ENCODE results near the gene SFXN5. TPM values are rescaled to one million over a fixed set of nuclear protein-coding genes. Genes with fewer than 3 reads are reported as not detected.

SFXN5 gene
- polyA plus RNA-seq, 1 donor (not counting 4 experiments of a cell fraction or from before 2014, with no cell fraction given): 6.3 TPM

GRCh38 chr2:73033766-73034381 is 37.6 kb downstream of the SFXN5 start:
- Histone ChIP-seq H3K36me3 (ENCODE audit: control insufficient read depth in 2 of 2, extremely low read depth in 1 of 2, insufficient read depth in 2 of 2, low read length in 2 of 2) (no peaks in the 10 kb centered on the region), H3K79me2 (ENCODE audit: control insufficient read depth, insufficient read depth, low read length) (no peaks in the 10 kb centered on the region), H3K4me3 (ENCODE audit: control insufficient read depth in 2 of 3, extremely low read depth in 1 of 3, insufficient read depth in 2 of 3, low read depth in 1 of 3, low read length in 3 of 3) (no peak overlapping the region), H3K4me2 (ENCODE audit: control insufficient read depth, extremely low read depth, insufficient read depth, low read depth, low read length) (no peak overlapping the region), H4K20me1 (ENCODE audit: control insufficient read depth, extremely low read depth, insufficient read depth, low read length) (no peaks in the 10 kb centered on the region), H3K9me1 (ENCODE audit: control insufficient read depth, extremely low read depth, insufficient read depth, low read length) (peaks cover 3% of the 10 kb centered on the region), H3K4me1 (ENCODE audit: control insufficient read depth, extremely low read depth, insufficient read depth, low read length) (no peaks in the 10 kb centered on the region), H3K9me3 (ENCODE audit: control insufficient read depth, low read depth, low read length) (no peaks in the 10 kb centered on the region), H3K9ac (ENCODE audit: control insufficient read depth, extremely low read depth, insufficient read depth, low read length) (no peak overlapping the region), H2AFZ (ENCODE audit: control insufficient read depth, low read length) (no peak overlapping the region), H3K27me3 (ENCODE audit: control insufficient read depth, extremely low read depth, insufficient read depth, low read length) (no peaks in the 10 kb centered on the region), H3K27ac (ENCODE audit: control insufficient read depth, insufficient read depth, low read length) (no peak overlapping the region)
- no peak for FAIRE-seq
- TF ChIP-seq CTCF (optimal IDR thresholded peaks at IDR 0.05 in 1 of 3, IDR thresholded peaks at IDR 0.05 in 1 of 3, conservative IDR thresholded peaks at IDR 0.05 in 1 of 3; ENCODE audit: extremely low read depth in 1 of 3, insufficient read depth in 2 of 3, low read length in 3 of 3) (no peak), EZH2 (IDR thresholded peaks at IDR 0.05; ENCODE audit: low read length) (no peak)
- DNase-seq (ENCODE audit: low read depth, low spot score): no peak
- dilution Hi-C loops (cut with MboI; ENCODE audit: extremely low pct_ligation_motif_present, low sequenced_read_pairs): no loop called here

- FAIRE-seq: no peak
Observed at GRCh38 chr2:73033142-73033765, 38.3 kb downstream of the SFXN5 start.

More at GRCh38 chr2:73033142-73033765, 38.3 kb downstream of the SFXN5 start:
- no peak for TF ChIP-seq EZH2 (IDR thresholded peaks at IDR 0.05; ENCODE audit: low read length)
- no peak for TF ChIP-seq CTCF (optimal IDR thresholded peaks at IDR 0.05 in 1 of 3, IDR thresholded peaks at IDR 0.05 in 1 of 3, conservative IDR thresholded peaks at IDR 0.05 in 1 of 3; ENCODE audit: extremely low read depth in 1 of 3, insufficient read depth in 2 of 3, low read length in 3 of 3)
- H3K79me2 ChIP-seq (ENCODE audit: control insufficient read depth, insufficient read depth, low read length): no peaks in the 10 kb centered on the region
- H3K4me3 ChIP-seq (ENCODE audit: control insufficient read depth in 2 of 3, extremely low read depth in 1 of 3, insufficient read depth in 2 of 3, low read depth in 1 of 3, low read length in 3 of 3): no peak overlapping the region
- no peak overlapping the region for H2AFZ ChIP-seq (ENCODE audit: control insufficient read depth, low read length)
- no peaks in the 10 kb centered on the region for H3K4me1 ChIP-seq (ENCODE audit: control insufficient read depth, extremely low read depth, insufficient read depth, low read length)
- H3K36me3 ChIP-seq (ENCODE audit: control insufficient read depth in 2 of 2, extremely low read depth in 1 of 2, insufficient read depth in 2 of 2, low read length in 2 of 2): no peaks in the 10 kb centered on the region
- H3K4me2 ChIP-seq (ENCODE audit: control insufficient read depth, extremely low read depth, insufficient read depth, low read depth, low read length): no peak overlapping the region
- no peak for DNase-seq (ENCODE audit: low read depth, low spot score)
- H3K27ac ChIP-seq (ENCODE audit: control insufficient read depth, insufficient read depth, low read length): no peak overlapping the region
- no peaks in the 10 kb centered on the region for H3K9me3 ChIP-seq (ENCODE audit: control insufficient read depth, low read depth, low read length)
- dilution Hi-C loops (cut with MboI; ENCODE audit: extremely low pct_ligation_motif_present, low sequenced_read_pairs): no loop called here
- peaks cover 3% of the 10 kb centered on the region for H3K9me1 ChIP-seq (ENCODE audit: control insufficient read depth, extremely low read depth, insufficient read depth, low read length)
- no peaks in the 10 kb centered on the region for H3K27me3 ChIP-seq (ENCODE audit: control insufficient read depth, extremely low read depth, insufficient read depth, low read length)
- no peaks in the 10 kb centered on the region for H4K20me1 ChIP-seq (ENCODE audit: control insufficient read depth, extremely low read depth, insufficient read depth, low read length)
- H3K9ac ChIP-seq (ENCODE audit: control insufficient read depth, extremely low read depth, insufficient read depth, low read length): no peak overlapping the region
